Measurements from ENCODE around the gene ZNF19.
A peak's percentile ranks its signal among the peaks of the same experiment; 100 is the strongest.

ZNF19 gene

GRCh38 chr16:71490361-71490760 is 1.2 kb upstream of the ZNF19 start:
- no peak for DNase-seq (ENCODE audit: low spot score)

- peak; percentile 85 for DNase-seq (ENCODE audit: low spot score)
Observed at GRCh38 chr16:71484006-71484893, 4.9 kb downstream of the ZNF19 start.

- no peak for DNase-seq (ENCODE audit: low spot score)
Observed at GRCh38 chr16:71482569-71482968, 6.6 kb downstream of the ZNF19 start.

GRCh38 chr16:71480956-71481355 is 8.2 kb downstream of the ZNF19 start:
- no peak for DNase-seq (ENCODE audit: low spot score)

GRCh38 chr16:71479420-71479819 is 9.7 kb downstream of the ZNF19 start:
- DNase-seq (ENCODE audit: low spot score) = no peak

- DNase-seq (ENCODE audit: low spot score) = no peak
Observed at GRCh38 chr16:71476457-71477124, 12.5 kb downstream of the ZNF19 start.

- no peak for DNase-seq (ENCODE audit: low spot score)
Observed at GRCh38 chr16:71474864-71475263, 14.3 kb downstream of the ZNF19 start.

GRCh38 chr16:71473891-71474290 is 15.2 kb downstream of the ZNF19 start:
- no peak for DNase-seq (ENCODE audit: low spot score)

GRCh38 chr16:71472931-71473330 is 16.2 kb downstream of the ZNF19 start:
- DNase-seq (ENCODE audit: low spot score) = no peak

GRCh38 chr16:71472051-71472450 is 17.1 kb downstream of the ZNF19 start:
- DNase-seq (ENCODE audit: low spot score) = no peak

GRCh38 chr16:71467810-71468209 is 21.3 kb downstream of the ZNF19 start:
- DNase-seq (ENCODE audit: low spot score) = peak; percentile 7

- no peak for DNase-seq (ENCODE audit: low spot score)
Observed at GRCh38 chr16:71464231-71464630, 24.9 kb downstream of the ZNF19 start.

- DNase-seq (ENCODE audit: low spot score) = peak; percentile 78
Observed at GRCh38 chr16:71461686-71462648, 27.2 kb downstream of the ZNF19 start, which contains the start of gene ZNF23. Gene ZNF23, minus strand, starts transcription at chr16:71462247. Its CDS starts 5,451 bp downstream, at chr16:71456796.

GRCh38 chr16:71460941-71461340 is 28.2 kb downstream of the ZNF19 start:
- DNase-seq (ENCODE audit: low spot score) = no peak

GRCh38 chr16:71460236-71460635 is 28.9 kb downstream of the ZNF19 start:
- no peak for DNase-seq (ENCODE audit: low spot score)

GRCh38 chr16:71459510-71459909 is 29.6 kb downstream of the ZNF19 start:
- no peak for DNase-seq (ENCODE audit: low spot score)

- no peak for DNase-seq (ENCODE audit: low spot score)
Observed at GRCh38 chr16:71456801-71457200, 32.3 kb downstream of the ZNF19 start.

GRCh38 chr16:71453036-71453435 is 36.1 kb downstream of the ZNF19 start:
- no peak for DNase-seq (ENCODE audit: low spot score)

GRCh38 chr16:71449020-71449419 is 40.1 kb downstream of the ZNF19 start:
- DNase-seq (ENCODE audit: low spot score) = no peak

GRCh38 chr16:71448274-71448866 is 40.8 kb downstream of the ZNF19 start:
- DNase-seq (ENCODE audit: low spot score) = no peak

GRCh38 chr16:71443714-71444113 is 45.4 kb downstream of the ZNF19 start:
- DNase-seq (ENCODE audit: low spot score) = no peak

- DNase-seq (ENCODE audit: low spot score) = no peak
Observed at GRCh38 chr16:71442051-71442440, 47.1 kb downstream of the ZNF19 start, which contains the start of gene TLE7. Gene TLE7, minus strand, starts transcription at chr16:71442054. Its CDS starts 8,730 bp downstream, at chr16:71433324.
